ENCODE measurements around the gene BACE1.

The BACE1 gene

GRCh38 chr11:117305145-117305544, 10.9 kb downstream of the BACE1 start:
- DNase-seq (ENCODE audit: low read depth), result no peak

- no peak for DNase-seq (ENCODE audit: low read depth)
Observed at GRCh38 chr11:117303646-117304315, 12.3 kb downstream of the BACE1 start.

GRCh38 chr11:117303101-117303500, 13.0 kb downstream of the BACE1 start:
- DNase-seq (ENCODE audit: low read depth), result no peak

- no peak for DNase-seq (ENCODE audit: low read depth)
Observed at GRCh38 chr11:117302228-117302627, 13.8 kb downstream of the BACE1 start.

GRCh38 chr11:117300773-117301172, 15.3 kb downstream of the BACE1 start:
- DNase-seq (ENCODE audit: low read depth), result no peak

GRCh38 chr11:117300283-117300663, 15.8 kb downstream of the BACE1 start:
- DNase-seq (ENCODE audit: low read depth), result no peak

GRCh38 chr11:117299351-117300282, 16.4 kb downstream of the BACE1 start:
- DNase-seq (ENCODE audit: low read depth), result no peak

- DNase-seq (ENCODE audit: low read depth), result no peak
Observed at GRCh38 chr11:117298195-117298594, 17.9 kb downstream of the BACE1 start.

- DNase-seq (ENCODE audit: low read depth), result no peak
Observed at GRCh38 chr11:117296881-117297280, 19.2 kb downstream of the BACE1 start.

GRCh38 chr11:117295438-117296137, 20.5 kb downstream of the BACE1 start:
- DNase-seq (ENCODE audit: low read depth), result no peak

- no peak for DNase-seq (ENCODE audit: low read depth)
Observed at GRCh38 chr11:117292616-117293015, 23.4 kb downstream of the BACE1 start.

- DNase-seq (ENCODE audit: low read depth), result no peak
Observed at GRCh38 chr11:117290809-117291396, 25.2 kb downstream of the BACE1 start, which contains the start of gene BACE1-AS. Gene BACE1-AS (plus strand): TSS chr11:117291346.

- DNase-seq (ENCODE audit: low read depth), result no peak
Observed at GRCh38 chr11:117289795-117290194, 26.3 kb downstream of the BACE1 start.

GRCh38 chr11:117287668-117288067, 28.4 kb downstream of the BACE1 start:
- DNase-seq (ENCODE audit: low read depth), result no peak

GRCh38 chr11:117286588-117286987, 29.5 kb downstream of the BACE1 start:
- DNase-seq (ENCODE audit: low read depth), result no peak

GRCh38 chr11:117284053-117284452, 32.0 kb downstream of the BACE1 start:
- DNase-seq (ENCODE audit: low read depth), result no peak

- no peak for DNase-seq (ENCODE audit: low read depth)
Observed at GRCh38 chr11:117282956-117283355, 33.1 kb downstream of the BACE1 start.

- DNase-seq (ENCODE audit: low read depth), result no peak
Observed at GRCh38 chr11:117281869-117282268, 34.2 kb downstream of the BACE1 start.

GRCh38 chr11:117281159-117281558, 34.9 kb downstream of the BACE1 start:
- no peak for DNase-seq (ENCODE audit: low read depth)

- no peak for DNase-seq (ENCODE audit: low read depth)
Observed at GRCh38 chr11:117279711-117280376, 36.2 kb downstream of the BACE1 start.

GRCh38 chr11:117278347-117278746, 37.7 kb downstream of the BACE1 start:
- DNase-seq (ENCODE audit: low read depth), result no peak
